Eye (tissue), 1 donor: Measurements from ENCODE around the gene HLA-C.
A peak's percentile ranks its signal among the peaks of the same experiment; 100 is the strongest.
"Not testable (repeated sequence)": the region's sequence is repeated elsewhere in the genome, so short reads cannot be mapped to it uniquely, and the experiment has no call there.

Experiments
- DNase-seq: peaks from one replicate; pipeline ENCODE4 v3.0.0-alpha.2; 2015

Gene HLA-C

DNA sequence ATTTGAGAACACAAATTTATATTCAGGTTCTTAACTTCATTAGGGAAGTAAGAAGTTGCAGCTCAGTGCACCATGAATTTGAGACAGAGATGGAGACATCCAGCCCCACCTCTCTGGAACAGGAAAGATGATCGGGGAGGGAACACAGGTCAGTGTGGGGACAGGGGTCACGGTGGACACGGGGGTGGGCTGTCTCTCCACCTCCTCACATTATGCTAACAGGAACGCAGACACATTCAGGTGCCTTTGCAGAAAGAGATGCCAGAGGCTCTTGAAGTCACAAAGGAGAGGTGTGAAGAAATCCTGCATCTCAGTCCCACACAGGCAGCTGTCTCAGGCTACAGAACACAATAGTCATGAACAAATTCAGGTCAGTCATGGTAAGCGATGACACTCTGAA lies 3.1 kb downstream of the HLA-C start:
- no peak for DNase-seq

DNA sequence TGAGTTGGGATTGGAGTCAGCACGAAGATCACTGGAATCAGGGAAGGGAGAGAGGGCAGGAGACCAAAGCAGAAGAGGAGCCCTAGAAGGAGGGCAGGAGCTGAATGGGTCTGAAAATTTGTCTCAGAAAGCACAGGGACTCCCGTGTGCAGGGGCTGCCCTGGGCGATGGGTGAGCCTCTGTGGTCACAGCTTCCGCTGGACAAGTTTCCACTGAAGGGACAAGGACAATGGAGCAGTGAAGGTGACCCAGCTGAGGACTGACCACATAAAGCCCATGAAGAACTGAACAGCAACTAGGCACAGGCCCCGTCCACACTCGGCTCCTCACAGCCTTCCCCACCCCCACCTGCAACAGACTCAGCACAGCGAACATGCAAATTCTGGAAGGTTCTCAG lies 3.5 kb downstream of the HLA-C start:
- no peak for DNase-seq

- peak; percentile 17 for DNase-seq
Measured at GRCh38 chr6:31267651-31268368, 4.1 kb downstream of the HLA-C start.

DNA sequence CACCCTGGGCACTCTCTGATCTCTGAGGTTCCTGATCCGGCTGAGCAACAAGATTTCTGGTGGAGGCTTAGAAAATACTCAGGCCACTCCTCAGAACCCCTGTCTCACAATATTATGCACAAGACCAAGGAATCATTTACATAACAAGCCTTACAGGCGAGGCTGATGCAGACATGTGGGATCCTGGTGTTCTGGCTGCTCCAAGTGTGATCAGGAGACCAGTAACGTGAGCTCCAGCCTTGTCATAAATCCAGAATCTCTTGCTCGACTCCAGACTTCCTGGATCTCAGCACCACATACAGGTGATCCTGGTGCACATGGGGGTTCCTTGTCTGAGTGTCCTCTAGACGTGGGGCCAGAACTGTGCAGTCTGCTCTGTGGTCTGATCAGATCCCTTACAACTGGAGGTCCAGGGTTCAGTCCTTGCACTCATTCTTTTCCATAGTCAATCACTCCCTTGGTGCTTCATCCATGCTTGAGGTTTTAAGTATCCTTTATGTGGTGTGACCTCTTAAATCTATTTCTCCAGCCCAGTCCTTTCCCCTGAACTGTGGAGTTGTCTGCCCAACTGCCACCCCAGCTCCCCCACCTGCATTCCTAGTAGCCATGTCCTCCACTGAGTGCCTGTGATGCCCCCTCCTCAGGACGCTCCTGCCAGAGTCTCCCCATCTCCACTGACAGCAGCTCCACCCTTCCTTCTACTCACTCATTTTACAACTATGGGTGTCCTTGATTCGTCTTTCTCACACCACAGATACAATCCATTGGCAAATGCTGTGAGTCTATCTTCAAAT lies 5.1 kb downstream of the HLA-C start:
- no peak for DNase-seq

- no peak for DNase-seq
Measured at GRCh38 chr6:31265926-31266325, 6.0 kb downstream of the HLA-C start.

- not testable (repeated sequence) for DNase-seq
Measured at GRCh38 chr6:31263346-31263933, 8.5 kb downstream of the HLA-C start.

DNA sequence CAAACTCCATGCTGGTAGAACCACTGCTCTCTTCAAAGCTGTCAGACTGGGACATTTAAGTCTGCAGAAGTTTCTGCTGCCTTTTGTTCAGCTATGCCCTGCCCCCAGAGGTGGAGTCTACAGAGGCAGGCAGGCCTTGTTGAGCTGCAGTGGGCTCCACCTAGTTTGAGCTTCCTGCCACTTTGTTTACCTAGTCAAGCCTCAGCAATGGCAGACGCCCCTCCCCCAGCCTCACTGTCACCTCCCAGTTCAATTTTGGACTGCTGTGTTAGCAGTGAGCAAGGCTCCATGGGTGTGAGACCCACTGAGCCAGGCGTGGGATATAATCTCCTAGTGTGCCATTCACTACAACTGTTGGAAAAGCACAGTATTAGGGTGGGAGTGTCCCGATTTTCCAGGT lies 11.9 kb downstream of the HLA-C start:
- not testable (repeated sequence) for DNase-seq

GRCh38 chr6:31252625-31253024 lies 19.3 kb downstream of the HLA-C start:
- no peak for DNase-seq

DNA sequence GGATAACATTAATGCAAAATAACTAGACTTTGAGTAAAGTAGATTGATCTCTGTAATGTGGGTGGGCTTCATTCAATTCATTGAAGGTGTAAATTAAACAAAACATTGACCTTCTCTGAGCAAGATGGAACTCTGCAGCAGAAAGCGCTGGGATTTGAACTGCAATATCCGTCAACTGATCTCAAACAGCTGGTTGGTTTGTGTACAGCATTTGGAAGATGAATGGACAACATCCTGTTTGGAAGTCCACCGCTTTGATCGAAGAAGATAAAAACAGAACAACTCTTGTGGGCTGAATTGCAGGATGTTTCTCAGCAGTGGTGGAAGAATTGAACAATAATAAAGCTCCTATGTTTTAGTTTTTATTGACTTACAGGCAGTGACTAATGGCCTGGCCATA lies 20.6 kb downstream of the HLA-C start:
- no peak for DNase-seq

GRCh38 chr6:31249184-31249583 lies 22.7 kb downstream of the HLA-C start:
- DNase-seq = no peak

GRCh38 chr6:31247813-31248212 lies 24.1 kb downstream of the HLA-C start:
- no peak for DNase-seq

GRCh38 chr6:31246051-31246521 lies 25.8 kb downstream of the HLA-C start:
- no peak for DNase-seq

GRCh38 chr6:31243508-31243907 lies 28.4 kb downstream of the HLA-C start:
- no peak for DNase-seq

- DNase-seq = no peak
Measured at GRCh38 chr6:31239854-31240253, 32.0 kb downstream of the HLA-C start.

DNA sequence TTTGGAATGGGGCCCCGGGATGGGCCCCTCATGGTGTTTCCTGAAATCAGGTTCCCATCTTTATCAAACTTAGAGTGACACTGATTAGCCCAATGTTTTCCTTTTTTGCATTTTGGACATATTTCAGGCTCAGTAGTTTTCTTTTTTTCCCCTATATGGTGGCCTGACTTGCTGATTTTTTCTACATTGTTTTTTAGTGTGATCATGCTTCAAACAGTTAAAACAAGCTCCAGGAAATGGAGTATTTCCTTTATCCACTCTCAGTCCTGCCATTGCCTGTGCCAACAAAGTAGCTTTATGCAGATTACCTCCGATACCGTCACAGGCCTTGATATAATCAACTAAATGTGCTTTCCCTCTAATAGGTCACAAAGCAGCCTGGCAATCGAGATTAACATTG lies 37.8 kb downstream of the HLA-C start:
- not testable (repeated sequence) for DNase-seq

GRCh38 chr6:31228476-31228875 lies 43.4 kb downstream of the HLA-C start:
- no peak for DNase-seq

DNA sequence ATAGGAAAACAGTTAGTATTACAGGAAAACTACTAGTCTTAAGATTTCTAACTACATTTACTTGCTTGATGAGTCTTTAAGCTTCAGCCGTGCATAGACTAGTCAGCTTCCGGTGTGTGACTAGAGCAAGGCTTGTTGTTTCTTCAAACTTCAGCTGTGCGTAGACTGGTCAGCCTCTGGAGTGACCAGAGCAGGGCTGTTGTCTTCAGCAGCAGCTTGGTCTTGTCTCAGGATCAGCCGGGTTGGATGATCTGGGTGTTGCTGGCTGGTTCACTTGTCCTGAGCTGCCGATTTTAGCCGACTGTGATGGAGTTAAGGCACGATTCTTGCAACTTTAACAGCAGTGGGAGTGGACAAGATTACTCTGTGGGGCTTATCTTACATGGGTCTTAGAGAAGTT lies 44.7 kb downstream of the HLA-C start:
- DNase-seq = no peak

- no peak for DNase-seq
Measured at GRCh38 chr6:31225735-31226134, 46.2 kb downstream of the HLA-C start.

GRCh38 chr6:31222496-31222895 lies 49.4 kb downstream of the HLA-C start:
- DNase-seq = no peak
